T-helper 22 cell (primary cell): ENCODE measurements around the gene SFXN2.
"Not testable (repeated sequence)": the region's sequence is repeated elsewhere in the genome, so short reads cannot be mapped to it uniquely, and the experiment has no call there.

ENCODE experiments used
- DNase-seq: peaks from one replicate; pipeline ENCODE4 v3.0.0-alpha.2; 2020; ENCODE audit warnings: low read depth

The SFXN2 gene

GRCh38 chr10:102753718-102754117, 39.3 kb downstream of the SFXN2 start:
- DNase-seq = no peak

- DNase-seq = no peak
Observed at GRCh38 chr10:102757323-102757722, 42.9 kb downstream of the SFXN2 start.

- no peak for DNase-seq
Observed at GRCh38 chr10:102758240-102758932, 44.0 kb downstream of the SFXN2 start.

GRCh38 chr10:102758933-102759262, 44.5 kb downstream of the SFXN2 start:
- DNase-seq = not testable (repeated sequence)

- no peak for DNase-seq
Observed at GRCh38 chr10:102759497-102760210, 45.2 kb downstream of the SFXN2 start.

- DNase-seq = no peak
Observed at GRCh38 chr10:102761981-102762380, 47.5 kb downstream of the SFXN2 start.

- no peak for DNase-seq
Observed at GRCh38 chr10:102762401-102763015, 48.1 kb downstream of the SFXN2 start.

GRCh38 chr10:102763037-102763607, 48.7 kb downstream of the SFXN2 start:
- DNase-seq = no peak

- no peak for DNase-seq
Observed at GRCh38 chr10:102764470-102765161, 50.2 kb downstream of the SFXN2 start.

GRCh38 chr10:102765336-102765735, 50.9 kb downstream of the SFXN2 start:
- no peak for DNase-seq

GRCh38 chr10:102767428-102768160, 53.2 kb downstream of the SFXN2 start:
- no peak for DNase-seq

GRCh38 chr10:102769375-102770107, 55.1 kb downstream of the SFXN2 start:
- DNase-seq = no peak

- no peak for DNase-seq
Observed at GRCh38 chr10:102770108-102770482, 55.7 kb downstream of the SFXN2 start.

GRCh38 chr10:102770792-102771191, 56.4 kb downstream of the SFXN2 start:
- no peak for DNase-seq

- no peak for DNase-seq
Observed at GRCh38 chr10:102773320-102773719, 58.9 kb downstream of the SFXN2 start.

- no peak for DNase-seq
Observed at GRCh38 chr10:102773986-102774385, 59.5 kb downstream of the SFXN2 start.

GRCh38 chr10:102775201-102775934, 60.9 kb downstream of the SFXN2 start:
- no peak for DNase-seq

- no peak for DNase-seq
Observed at GRCh38 chr10:102775935-102776669, 61.7 kb downstream of the SFXN2 start.

- DNase-seq = no peak
Observed at GRCh38 chr10:102776779-102777456, 62.5 kb downstream of the SFXN2 start.
